GM21723 (cell line): ENCODE measurements around the gene HOXC10.

Source experiments
- ATAC-seq: cut with Tn5 transposase; IDR thresholded peaks from one replicate; pipeline ENCODE4 v1.9.1; 2021; ENCODE audit warnings: mild to moderate bottlenecking, moderate library complexity; ENCODE audit not compliant: unreplicated experiment

The HOXC10 gene

DNA sequence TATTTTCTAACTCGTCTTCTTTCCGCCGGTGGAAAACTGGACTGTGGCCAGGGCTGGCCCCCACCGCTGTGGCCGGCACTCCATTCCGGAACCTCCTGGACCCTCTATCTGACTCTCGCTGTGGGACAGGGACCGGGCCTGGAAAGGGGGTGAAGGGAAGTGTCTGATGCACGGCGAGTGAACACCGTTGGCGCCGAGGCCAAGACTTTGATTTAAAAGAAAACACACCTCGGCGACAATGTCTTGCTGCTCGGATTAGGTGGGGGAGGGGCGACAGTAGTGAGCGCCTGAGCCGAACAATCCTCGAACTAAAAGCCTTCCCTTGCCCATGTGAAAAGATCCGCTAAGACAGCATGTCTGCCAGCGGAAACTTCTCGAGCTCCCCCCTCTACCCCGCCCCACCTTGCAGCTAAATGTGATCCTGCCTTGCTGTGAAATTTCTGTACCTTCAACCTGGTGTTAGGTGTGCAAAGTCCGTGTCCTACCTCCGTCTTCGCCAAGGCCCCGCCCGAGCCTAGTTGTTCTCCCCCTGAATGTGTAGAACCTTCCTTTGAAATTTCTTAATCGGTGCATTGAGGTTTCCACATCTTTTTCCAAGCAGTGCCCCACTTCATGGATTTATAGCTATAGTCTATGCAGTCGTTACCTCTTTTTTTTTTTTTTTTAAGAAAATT is 9.3 kb upstream of the HOXC10 start:
- ATAC-seq: no peak

DNA sequence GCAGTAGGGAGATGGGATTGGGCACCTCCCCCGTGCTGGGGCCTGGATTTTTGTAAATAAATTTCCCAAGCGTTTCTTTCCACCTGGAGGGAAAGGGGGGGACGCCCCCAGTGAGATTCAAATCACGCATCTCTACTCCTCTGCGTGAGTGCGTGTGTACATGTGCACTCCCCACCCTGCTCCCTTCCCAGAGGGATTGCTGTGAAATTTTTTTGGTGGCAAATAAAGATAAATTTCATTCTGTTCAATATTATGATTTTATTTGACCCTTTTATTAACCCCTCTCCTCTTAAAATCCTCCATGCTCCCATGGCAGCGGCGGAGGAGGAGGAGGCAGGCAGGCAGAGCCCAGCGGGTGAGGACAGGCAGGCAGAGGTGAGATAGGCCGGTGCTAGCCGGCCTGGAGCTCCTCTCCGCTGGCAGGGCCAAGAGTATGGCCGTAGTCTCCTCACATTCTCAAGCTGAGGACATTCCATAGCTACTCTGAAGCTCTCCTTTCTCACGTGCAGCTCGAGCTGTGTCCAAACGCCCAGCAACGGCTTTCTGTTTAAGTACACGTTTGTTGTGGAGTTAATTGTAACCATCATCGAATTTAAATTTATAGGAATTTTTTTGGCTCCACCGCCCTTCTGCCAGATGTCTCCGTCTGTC is 8.6 kb upstream of the HOXC10 start:
- ATAC-seq: no peak

DNA sequence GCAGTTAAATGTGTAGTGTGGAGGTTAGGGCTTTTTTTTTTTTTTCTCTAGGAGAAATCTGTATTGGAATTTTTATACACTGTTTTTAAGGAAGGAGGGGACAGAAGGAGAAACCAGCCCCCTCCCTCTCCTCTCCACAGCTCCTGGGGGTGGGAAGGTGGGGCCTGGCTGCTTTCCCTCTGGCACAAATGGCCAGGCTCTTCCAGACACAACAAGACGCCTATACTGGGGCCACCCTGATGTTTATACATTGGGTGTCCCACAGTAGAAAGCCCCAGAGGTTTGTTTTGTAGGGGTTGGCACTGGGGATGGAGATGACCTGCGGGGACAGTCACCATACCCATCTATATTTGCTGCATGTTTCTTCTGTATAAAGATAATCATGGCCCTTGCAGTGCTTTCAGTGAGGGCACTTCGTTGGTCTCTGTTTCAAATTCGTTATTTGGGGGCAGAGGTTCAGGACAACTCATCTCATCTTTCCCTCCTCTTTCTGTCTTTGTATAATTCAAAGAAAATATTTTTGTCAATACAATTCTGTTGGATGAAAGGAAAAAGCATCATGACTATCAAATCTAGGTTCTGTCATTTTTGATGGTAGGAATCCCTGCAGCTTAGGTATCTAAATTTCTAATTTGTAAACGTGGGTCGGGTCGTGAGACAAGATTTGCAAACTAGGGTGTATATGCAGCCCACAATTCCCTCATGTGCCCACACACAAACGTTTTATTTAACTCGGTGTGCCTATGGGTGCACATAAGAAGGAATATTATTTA is 7.9 kb upstream of the HOXC10 start:
- no peak for ATAC-seq

DNA sequence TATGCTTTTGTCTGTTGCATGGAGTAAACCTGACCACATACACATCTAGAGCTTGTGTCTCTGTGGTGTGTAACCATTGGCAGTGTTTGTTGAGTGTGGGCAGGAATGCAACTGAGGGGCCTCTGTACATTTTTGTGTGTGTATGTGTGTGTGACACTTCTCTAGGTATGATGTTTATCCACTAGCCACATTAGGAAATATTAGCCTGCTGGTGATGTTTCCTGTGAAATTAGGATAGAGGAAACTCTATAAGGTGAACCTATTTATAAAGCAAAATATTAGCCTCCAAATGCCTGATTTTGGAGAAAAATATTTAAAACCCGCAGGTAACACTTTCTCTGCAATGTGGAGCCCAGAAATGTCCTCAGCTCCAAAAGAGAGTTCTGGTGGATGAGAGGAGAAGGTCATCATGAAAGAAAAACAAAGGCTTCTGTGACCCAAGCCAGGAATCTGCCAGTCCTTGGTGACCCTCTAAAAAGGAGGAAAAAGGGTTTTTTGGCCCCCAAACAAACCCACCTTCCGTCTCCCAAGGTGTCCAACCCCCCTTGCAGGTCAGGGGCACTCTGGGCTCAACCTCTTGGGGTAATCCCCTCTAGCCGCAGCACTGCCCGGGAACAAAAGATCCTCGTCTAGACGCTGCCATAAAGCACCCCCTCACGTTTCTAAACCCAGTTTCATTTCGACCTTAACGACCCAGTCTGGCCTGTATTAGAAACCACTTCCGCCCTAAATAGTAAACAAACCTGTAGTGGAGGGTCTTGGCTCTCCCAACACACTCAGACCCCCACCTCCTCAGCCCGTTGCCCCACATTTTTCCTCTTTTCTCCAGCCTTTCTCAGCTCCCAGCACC is 7.1 kb upstream of the HOXC10 start:
- ATAC-seq: no peak

DNA sequence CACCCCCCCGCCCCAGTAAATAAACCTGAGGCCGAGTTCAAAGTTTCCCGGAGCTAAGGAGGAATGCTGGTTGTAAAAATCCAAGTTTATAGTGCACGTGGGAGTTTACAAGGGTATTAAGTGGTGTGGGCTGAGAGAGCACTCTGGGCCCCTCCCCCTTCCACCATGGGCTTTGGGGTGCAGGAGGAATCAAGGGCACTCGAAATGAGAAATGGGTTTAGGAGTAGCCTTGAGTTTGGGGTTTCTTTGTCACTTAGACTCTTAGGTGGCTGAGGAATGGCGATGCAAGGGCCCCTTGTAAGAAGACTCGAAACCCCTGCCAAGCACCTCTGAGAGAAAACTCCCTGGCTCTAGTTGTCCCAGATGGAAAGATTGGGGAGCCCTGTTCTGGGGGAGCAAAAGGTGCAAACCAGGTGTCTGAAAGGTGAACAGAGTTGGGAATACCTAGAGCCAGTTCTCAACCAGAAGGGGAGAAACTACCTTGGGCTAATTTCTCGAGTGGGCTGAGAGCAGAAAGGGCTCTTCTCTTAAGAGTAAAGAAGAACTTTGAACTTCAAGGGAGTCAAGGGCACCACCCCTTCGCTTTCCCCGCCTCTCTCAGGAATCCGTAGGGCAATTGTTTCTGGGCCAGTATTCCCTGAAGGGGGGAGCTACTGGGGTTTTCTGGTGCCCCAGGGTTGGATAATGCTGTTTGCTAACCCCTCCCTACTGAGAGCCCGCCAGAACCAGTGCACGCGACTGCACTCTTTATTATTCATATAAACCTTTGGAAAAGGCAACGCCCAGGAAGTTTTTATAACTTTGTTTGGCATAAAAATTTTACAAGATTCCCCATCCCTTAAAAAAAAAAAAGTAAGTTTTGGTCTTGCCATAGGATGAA is 6.2 kb upstream of the HOXC10 start:
- no peak for ATAC-seq

DNA sequence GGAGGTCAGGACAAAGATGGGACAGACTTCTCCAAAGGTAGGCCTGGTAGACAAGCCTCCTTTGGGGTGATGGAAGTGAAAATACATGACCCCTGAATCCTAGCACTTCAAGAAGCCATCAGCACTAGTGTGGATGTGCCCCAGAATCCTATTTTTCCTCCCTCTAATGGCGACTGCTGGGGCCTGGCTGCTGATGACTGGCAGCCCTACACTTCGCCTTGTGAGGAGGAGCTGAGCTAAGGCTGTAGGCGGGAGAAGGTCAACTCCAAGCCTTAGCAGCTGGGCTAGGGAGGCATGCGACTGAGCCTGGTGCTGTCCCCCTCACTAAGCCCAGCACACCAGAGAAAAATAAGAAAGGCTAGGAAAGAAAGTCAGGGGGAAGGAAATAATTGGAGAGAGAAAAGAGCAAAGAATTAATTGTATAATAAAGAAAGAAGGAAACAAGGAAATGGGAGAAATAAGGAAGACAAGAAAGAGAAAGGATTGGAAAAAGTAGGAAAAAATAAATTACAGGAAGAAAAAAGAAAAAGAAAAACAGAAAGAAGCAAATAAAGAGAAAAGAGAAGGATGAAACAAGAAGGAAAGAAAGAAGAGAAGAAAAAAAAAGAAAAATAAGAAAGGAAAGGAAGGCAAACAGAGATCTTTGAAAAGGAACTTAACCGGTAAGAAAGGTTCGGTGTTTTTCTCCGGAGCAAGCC is 4.7 kb upstream of the HOXC10 start:
- ATAC-seq: no peak

DNA sequence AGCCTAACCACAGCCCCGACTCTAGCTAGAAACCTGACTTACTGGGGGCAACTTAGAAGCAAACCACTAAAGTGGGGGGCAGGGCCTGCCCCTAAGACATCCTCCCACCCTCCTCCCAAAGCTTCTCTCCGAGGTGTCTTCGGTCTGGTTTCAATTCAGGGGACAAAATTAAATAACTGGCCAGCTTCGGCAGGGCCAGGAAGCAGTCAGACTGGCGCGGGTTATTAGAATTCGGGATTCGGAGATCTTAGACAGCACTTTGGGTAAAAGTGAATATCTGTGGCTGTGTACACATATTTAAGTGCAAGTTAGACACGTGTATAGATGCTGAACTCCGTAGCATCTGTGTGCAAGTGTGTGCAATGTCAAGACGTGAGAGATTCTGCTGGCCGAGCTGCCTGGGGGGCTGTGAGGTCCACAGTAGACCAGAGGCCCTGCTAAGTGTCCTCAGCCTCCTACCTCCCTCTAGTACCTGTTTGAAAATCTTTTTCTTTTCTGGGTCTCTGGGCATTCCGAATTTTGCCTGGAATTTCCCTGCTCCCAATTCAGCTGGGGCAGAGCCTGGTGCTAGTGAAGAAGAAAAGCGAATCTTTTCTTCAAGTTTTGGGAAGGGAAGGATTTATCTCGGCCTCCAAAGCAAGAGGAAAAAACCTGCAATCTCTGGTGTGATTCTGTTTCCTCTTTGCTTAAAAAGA is 4.0 kb upstream of the HOXC10 start:
- no peak for ATAC-seq

- ATAC-seq: no peak
Measured at GRCh38 chr12:53981634-53982565, 3.0 kb upstream of the HOXC10 start.

GRCh38 chr12:53982648-53983567 is 2.0 kb upstream of the HOXC10 start:
- ATAC-seq: no peak

- ATAC-seq: no peak
Measured at GRCh38 chr12:53983568-53983949, 1.4 kb upstream of the HOXC10 start.

GRCh38 chr12:53983950-53984572 is 885 bp upstream of the HOXC10 start:
- ATAC-seq: no peak

DNA sequence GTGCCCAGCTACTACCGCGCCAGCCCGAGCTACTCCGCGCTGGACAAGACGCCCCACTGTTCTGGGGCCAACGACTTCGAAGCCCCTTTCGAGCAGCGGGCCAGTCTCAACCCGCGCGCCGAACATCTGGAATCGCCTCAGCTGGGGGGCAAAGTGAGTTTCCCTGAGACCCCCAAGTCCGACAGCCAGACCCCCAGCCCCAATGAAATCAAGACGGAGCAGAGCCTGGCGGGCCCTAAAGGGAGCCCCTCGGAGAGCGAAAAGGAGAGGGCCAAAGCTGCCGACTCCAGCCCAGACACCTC is 697 bp downstream of the HOXC10 start:
- no peak for ATAC-seq

DNA sequence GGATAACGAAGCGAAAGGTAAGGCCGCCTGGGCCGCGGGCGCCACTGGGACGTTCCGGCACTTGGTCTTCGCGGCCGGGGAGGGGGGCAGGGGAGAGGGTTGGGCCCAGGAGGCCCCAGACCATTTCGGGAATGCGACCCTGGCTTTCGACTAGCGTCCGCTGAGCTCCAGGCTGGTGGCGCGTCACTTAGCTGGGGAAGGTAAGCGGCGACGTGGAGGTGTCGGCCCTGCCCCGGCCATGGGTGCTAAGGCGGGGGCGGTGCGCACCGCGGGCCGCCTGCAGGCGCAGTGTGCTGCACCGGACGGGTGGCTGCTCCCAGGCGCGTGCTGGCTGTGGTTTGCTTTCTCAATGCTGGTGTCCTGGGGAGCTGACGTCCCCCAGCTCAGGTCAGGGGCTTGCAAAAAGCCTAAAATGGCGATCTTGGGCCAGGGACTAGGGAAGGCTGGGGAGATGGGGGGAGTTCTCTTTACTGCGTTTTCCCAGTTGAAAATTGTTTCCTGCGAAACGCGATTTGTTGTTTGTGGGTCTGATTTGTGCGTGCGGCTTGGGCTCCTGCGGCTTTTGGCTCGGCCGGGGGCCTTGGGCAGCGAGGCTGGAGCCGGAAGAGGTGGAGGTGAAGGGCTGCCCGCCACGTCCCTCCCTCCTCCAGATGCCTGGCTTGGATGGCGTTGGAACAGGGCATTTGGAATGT is 1.2 kb downstream of the HOXC10 start:
- ATAC-seq: no peak

DNA sequence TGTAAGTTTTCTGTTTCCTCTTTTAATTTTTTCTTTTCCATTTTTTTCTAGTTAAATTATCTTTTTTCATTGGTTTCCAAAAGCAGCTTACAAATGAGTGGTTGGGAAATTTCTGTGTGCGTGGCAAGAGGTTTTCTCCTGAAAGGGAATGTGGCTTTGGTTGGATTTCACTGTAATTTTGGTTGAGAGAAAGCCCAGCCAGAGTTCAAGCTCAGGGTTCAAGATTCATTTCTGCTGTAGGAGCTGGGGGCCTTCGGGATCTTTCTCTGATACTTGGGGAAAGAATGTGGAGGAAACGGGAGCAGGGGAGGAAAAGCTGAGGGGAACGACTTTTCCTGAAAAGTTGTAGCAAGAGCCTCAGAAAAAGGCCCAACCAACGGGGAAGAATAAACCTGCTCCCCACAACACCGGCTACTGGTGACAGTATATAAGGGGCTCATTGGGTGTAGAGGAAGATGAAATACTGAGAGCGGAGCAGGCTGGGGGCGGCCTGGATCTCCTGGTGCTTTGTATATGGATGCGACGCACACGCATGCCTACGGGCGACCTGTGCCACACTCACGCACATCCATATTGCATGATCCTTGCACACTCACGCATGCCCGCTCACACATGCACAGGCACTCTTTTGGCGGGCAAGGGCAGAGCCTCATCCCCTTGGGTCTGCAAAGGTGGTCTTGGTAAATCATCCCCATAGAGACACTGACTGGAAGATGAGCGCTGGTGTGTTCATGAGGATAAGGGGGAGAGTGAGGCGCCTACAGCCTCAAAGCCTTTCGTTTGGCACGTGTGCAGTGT is 1.9 kb downstream of the HOXC10 start:
- ATAC-seq: no peak

DNA sequence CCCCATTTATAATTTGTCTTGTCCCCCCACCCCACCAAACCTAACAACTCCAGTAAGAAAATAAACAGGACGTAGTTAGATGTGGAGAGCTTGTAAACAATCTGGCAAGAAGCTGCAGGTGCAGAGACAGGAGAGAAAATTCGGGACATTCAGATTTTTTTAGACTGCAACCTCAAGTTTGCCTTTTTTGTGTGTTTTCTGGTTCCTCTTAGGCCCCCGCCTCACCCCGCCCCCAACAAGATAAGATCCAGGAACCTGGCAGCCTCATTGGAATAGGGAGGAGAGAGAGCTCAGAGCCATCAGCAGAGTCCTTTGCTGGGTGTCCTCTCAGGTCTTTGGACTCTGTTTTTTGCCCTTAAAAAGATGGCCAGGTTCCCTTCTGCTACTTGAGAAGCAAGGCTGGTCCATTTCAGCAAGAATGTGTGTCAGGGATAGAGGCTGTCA is 2.9 kb downstream of the HOXC10 start:
- ATAC-seq: no peak
